ENCODE data around the gene FBXL5.

FBXL5 gene

GRCh38 chr4:15558561-15558960 is 96.6 kb downstream of the FBXL5 start:
- no peak for DNase-seq (ENCODE audit: low read depth)

GRCh38 chr4:15557786-15558550 is 97.2 kb downstream of the FBXL5 start:
- DNase-seq (ENCODE audit: low read depth): no peak

- no peak for DNase-seq (ENCODE audit: low read depth)
These were observed 98.6 kb downstream of the FBXL5 start for GRCh38 chr4:15556511-15557092.
